WTC11 (cell line): ENCODE data around the gene MRPS14. TPM values are rescaled to one million over a fixed set of nuclear protein-coding genes. Genes with fewer than 3 reads are reported as not detected.

Source experiments
- CBFB ChIP-seq: sonication (generic); formaldehyde crosslinking; IDR thresholded peaks from 2 replicates; pipeline ENCODE4 v1.8.1; 2022; ENCODE audit warnings: mild to moderate bottlenecking, low read depth, missing genetic modification reagents
- CREM ChIP-seq: sonication (generic); formaldehyde crosslinking; IDR thresholded peaks from 2 replicates; pipeline ENCODE4 v1.8.1; 2022; ENCODE audit warnings: mild to moderate bottlenecking, missing genetic modification reagents, moderate library complexity
- EMX1 ChIP-seq: fragments of 250-450 bp; sonication (Bioruptor Pico); IDR thresholded peaks from 2 replicates; pipeline ENCODE4 v1.8.0; 2021; ENCODE audit warnings: mild to moderate bottlenecking
- FOXJ3 ChIP-seq: sonication (generic); formaldehyde crosslinking; IDR thresholded peaks from 2 replicates; pipeline ENCODE4 v1.9.0; 2021; ENCODE audit warnings: missing genetic modification reagents, mild to moderate bottlenecking, borderline replicate concordance
- GTF2I ChIP-seq: fragments of 250-450 bp; sonication (Bioruptor Pico); conservative IDR thresholded peaks from 2 replicates; pipeline ENCODE4 v1.4.0; 2021; ENCODE audit warnings: mild to moderate bottlenecking
- IRF2 ChIP-seq: sonication (generic); formaldehyde crosslinking; IDR thresholded peaks from 2 replicates; pipeline ENCODE4 v1.8.0; 2022; ENCODE audit warnings: low read depth, missing genetic modification reagents, borderline replicate concordance
- JUN ChIP-seq: sonication (generic); formaldehyde crosslinking; IDR thresholded peaks from 2 replicates; pipeline ENCODE4 v1.8.0; 2023; ENCODE audit warnings: mild to moderate bottlenecking, missing genetic modification reagents
- KAT7 ChIP-seq: sonication (generic); formaldehyde crosslinking; IDR thresholded peaks from 2 replicates; pipeline ENCODE4 v1.8.1; 2023; ENCODE audit warnings: missing genetic modification reagents, mild to moderate bottlenecking, borderline replicate concordance
- MYBL2 ChIP-seq: sonication (generic); formaldehyde crosslinking; IDR thresholded peaks from 2 replicates; pipeline ENCODE4 v1.8.1; 2023; ENCODE audit warnings: mild to moderate bottlenecking, moderate library complexity, missing genetic modification reagents
- NR2C2 ChIP-seq: sonication (generic); formaldehyde crosslinking; IDR thresholded peaks from 2 replicates; pipeline ENCODE4 v1.8.0; 2022; ENCODE audit warnings: mild to moderate bottlenecking, missing genetic modification reagents
- OVOL2 ChIP-seq: fragments of 250-450 bp; sonication (Bioruptor Pico); IDR thresholded peaks from 2 replicates; pipeline ENCODE4 v1.9.0; 2021; ENCODE audit warnings: mild to moderate bottlenecking, borderline replicate concordance
- PRRX2 ChIP-seq: fragments of 250-450 bp; sonication (Bioruptor Pico); IDR thresholded peaks from 2 replicates; pipeline ENCODE4 v1.8.0; 2021; ENCODE audit warnings: mild to moderate bottlenecking
- SP1 ChIP-seq: sonication (generic); formaldehyde crosslinking; conservative IDR thresholded peaks from 2 replicates; pipeline ENCODE4 v1.8.1; 2022; ENCODE audit warnings: missing genetic modification reagents
- TEAD1 ChIP-seq: sonication (generic); formaldehyde crosslinking; IDR thresholded peaks from 2 replicates; pipeline ENCODE4 v1.8.0; 2022; ENCODE audit warnings: mild to moderate bottlenecking, missing genetic modification reagents
- TEAD4 ChIP-seq: sonication (generic); formaldehyde crosslinking; IDR thresholded peaks from 2 replicates; pipeline ENCODE4 v1.8.0; 2022; ENCODE audit warnings: mild to moderate bottlenecking, missing genetic modification reagents
- ZNF121 ChIP-seq: sonication (generic); formaldehyde crosslinking; IDR thresholded peaks from 2 replicates; pipeline ENCODE4 v1.8.0; 2023; ENCODE audit warnings: missing genetic modification reagents
- ZNF317 ChIP-seq: sonication (generic); formaldehyde crosslinking; IDR thresholded peaks from 2 replicates; pipeline ENCODE4 v1.8.1; 2023; ENCODE audit warnings: low read depth, mild to moderate bottlenecking, moderate library complexity, missing genetic modification reagents, borderline replicate concordance
- ZNF423 ChIP-seq: fragments of 250-450 bp; sonication (Bioruptor Pico); IDR thresholded peaks from 2 replicates; pipeline ENCODE4 v2.1.2; 2022; ENCODE audit warnings: mild to moderate bottlenecking, moderate library complexity
- total RNA-seq: library from RNA; stranded (reverse); gene quantifications from 3 replicates; pipeline ENCODE4 v1.2.3, GENCODE V29; 2021
- TF ChIP-seq, protein P1 (sequence below): sonication (generic); formaldehyde crosslinking; IDR thresholded peaks from 2 replicates; pipeline ENCODE4 v1.8.1; 2023; ENCODE audit warnings: mild to moderate bottlenecking, moderate library complexity, missing genetic modification reagents
- TF ChIP-seq, protein P2 (sequence below): sonication (generic); formaldehyde crosslinking; IDR thresholded peaks from 2 replicates; pipeline ENCODE4 v1.8.1; 2022; ENCODE audit warnings: missing genetic modification reagents, borderline replicate concordance
- TF ChIP-seq, protein P3 (sequence below): fragments of 200-600 bp; IDR thresholded peaks from 2 replicates; pipeline ENCODE4 v1.8.0; 2022; ENCODE audit warnings: antibody characterized with exemption
- TF ChIP-seq, protein P4 (sequence below): sonication (generic); formaldehyde crosslinking; IDR thresholded peaks from 2 replicates; pipeline ENCODE4 v1.8.0; 2022; ENCODE audit warnings: mild to moderate bottlenecking, missing genetic modification reagents
- TF ChIP-seq, protein P5 (sequence below): sonication (generic); formaldehyde crosslinking; IDR thresholded peaks from 2 replicates; pipeline ENCODE4 v1.8.1; 2022; ENCODE audit warnings: low read depth, missing genetic modification reagents, borderline replicate concordance
- TF ChIP-seq, protein P6 (sequence below): fragments of 250-450 bp; sonication (Bioruptor Pico); IDR thresholded peaks from 2 replicates; pipeline ENCODE4 v1.8.0; 2021; ENCODE audit warnings: mild to moderate bottlenecking
- TF ChIP-seq, protein P7 (sequence below): sonication (generic); formaldehyde crosslinking; IDR thresholded peaks from 2 replicates; pipeline ENCODE4 v1.8.0; 2022; ENCODE audit warnings: mild to moderate bottlenecking, missing genetic modification reagents
- TF ChIP-seq, protein P8 (sequence below): fragments of 250-450 bp; sonication (Bioruptor Pico); conservative IDR thresholded peaks from 2 replicates; pipeline ENCODE4 v1.9.0; 2021; ENCODE audit warnings: mild to moderate bottlenecking
- TF ChIP-seq, protein P9 (sequence below): sonication (generic); formaldehyde crosslinking; conservative IDR thresholded peaks from 2 replicates; pipeline ENCODE4 v1.8.1; 2022; ENCODE audit warnings: mild to moderate bottlenecking, missing genetic modification reagents

The MRPS14 gene
- total RNA-seq, 1 experiment from 2014 or later: 30.4 TPM

DNA sequence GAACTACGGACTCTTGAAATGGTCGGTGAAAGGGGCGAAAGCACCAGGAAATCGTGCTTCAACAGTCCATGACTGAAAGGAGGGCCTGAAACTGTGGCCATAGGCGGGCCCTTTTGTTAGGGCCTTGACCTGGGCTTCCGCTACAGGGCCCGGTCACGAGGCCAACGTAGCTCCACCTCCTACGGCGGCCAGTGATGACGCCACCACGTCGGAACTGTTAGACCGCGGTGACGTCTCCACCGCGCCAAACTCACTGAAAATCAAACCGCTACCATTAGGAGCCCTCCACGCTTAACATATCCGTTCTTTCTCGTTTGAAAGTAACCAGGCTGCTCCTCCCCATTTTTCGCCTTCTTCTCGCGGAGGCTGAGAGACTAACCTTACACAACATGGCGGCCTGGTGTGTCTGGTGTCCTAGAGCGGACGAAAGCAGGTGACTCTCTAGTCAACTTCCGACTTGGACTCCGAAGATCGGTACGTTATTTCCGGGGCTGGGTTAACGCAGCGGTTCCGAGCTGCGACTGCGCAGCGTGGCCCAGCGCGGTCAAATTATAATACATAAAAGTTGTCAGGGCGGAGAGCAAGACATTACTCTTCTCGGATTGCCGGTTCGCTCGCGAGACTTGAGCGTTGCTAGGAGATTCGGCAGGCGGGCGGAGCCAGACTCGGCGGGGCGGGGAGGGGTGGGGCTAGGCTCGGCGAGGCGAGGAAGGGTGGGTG, 23.8 kb downstream of the MRPS14 start (continued):
- TF ChIP-seq, protein P1, sequence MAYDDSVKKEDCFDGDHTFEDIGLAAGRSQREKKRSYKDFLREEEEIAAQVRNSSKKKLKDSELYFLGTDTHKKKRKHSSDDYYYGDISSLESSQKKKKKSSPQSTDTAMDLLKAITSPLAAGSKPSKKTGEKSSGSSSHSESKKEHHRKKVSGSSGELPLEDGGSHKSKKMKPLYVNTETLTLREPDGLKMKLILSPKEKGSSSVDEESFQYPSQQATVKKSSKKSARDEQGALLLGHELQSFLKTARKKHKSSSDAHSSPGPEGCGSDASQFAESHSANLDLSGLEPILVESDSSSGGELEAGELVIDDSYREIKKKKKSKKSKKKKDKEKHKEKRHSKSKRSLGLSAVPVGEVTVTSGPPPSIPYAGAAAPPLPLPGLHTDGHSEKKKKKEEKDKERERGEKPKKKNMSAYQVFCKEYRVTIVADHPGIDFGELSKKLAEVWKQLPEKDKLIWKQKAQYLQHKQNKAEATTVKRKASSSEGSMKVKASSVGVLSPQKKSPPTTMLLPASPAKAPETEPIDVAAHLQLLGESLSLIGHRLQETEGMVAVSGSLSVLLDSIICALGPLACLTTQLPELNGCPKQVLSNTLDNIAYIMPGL: no peak
- TF ChIP-seq, protein P2, sequence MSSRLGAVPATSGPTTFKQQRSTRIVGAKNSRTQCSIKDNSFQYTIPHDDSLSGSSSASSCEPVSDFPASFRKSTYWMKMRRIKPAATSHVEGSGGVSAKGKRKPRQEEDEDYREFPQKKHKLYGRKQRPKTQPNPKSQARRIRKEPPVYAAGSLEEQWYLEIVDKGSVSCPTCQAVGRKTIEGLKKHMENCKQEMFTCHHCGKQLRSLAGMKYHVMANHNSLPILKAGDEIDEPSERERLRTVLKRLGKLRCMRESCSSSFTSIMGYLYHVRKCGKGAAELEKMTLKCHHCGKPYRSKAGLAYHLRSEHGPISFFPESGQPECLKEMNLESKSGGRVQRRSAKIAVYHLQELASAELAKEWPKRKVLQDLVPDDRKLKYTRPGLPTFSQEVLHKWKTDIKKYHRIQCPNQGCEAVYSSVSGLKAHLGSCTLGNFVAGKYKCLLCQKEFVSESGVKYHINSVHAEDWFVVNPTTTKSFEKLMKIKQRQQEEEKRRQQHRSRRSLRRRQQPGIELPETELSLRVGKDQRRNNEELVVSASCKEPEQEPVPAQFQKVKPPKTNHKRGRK (CRISPR knock-in tag): no peak
- TF ChIP-seq TEAD4 (CRISPR knock-in tag) (no peak), CREM (CRISPR knock-in tag) (peak; percentile 96), ZNF423 (no peak), PRRX2 (CRISPR knock-in tag) (0 out of 2 replicates have a peak, but pooled peaks have one; percentile 30), KAT7 (CRISPR knock-in tag) (no peak), NR2C2 (CRISPR knock-in tag) (no peak), EMX1 (0 out of 2 replicates have a peak, but pooled peaks have one; percentile 75), ZNF317 (CRISPR knock-in tag) (no peak), TEAD1 (CRISPR knock-in tag) (no peak), OVOL2 (CRISPR knock-in tag) (peak; percentile 23; the same call in 1 of the 2 replicates), CBFB (CRISPR knock-in tag) (no peak), IRF2 (CRISPR knock-in tag) (no peak), MYBL2 (CRISPR knock-in tag) (peak; percentile 80), ZNF121 (CRISPR knock-in tag) (peak; percentile 83; the same call in 1 of the 2 replicates), SP1 (CRISPR knock-in tag) (peak; percentile 79), JUN (CRISPR knock-in tag) (no peak), FOXJ3 (CRISPR knock-in tag) (no peak), GTF2I (CRISPR knock-in tag) (no peak)
- TF ChIP-seq, protein P3, sequence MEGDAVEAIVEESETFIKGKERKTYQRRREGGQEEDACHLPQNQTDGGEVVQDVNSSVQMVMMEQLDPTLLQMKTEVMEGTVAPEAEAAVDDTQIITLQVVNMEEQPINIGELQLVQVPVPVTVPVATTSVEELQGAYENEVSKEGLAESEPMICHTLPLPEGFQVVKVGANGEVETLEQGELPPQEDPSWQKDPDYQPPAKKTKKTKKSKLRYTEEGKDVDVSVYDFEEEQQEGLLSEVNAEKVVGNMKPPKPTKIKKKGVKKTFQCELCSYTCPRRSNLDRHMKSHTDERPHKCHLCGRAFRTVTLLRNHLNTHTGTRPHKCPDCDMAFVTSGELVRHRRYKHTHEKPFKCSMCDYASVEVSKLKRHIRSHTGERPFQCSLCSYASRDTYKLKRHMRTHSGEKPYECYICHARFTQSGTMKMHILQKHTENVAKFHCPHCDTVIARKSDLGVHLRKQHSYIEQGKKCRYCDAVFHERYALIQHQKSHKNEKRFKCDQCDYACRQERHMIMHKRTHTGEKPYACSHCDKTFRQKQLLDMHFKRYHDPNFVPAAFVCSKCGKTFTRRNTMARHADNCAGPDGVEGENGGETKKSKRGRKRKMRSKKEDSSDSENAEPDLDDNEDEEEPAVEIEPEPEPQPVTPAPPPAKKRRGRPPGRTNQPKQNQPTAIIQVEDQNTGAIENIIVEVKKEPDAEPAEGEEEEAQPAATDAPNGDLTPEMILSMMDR: no peak
- TF ChIP-seq, protein P4, sequence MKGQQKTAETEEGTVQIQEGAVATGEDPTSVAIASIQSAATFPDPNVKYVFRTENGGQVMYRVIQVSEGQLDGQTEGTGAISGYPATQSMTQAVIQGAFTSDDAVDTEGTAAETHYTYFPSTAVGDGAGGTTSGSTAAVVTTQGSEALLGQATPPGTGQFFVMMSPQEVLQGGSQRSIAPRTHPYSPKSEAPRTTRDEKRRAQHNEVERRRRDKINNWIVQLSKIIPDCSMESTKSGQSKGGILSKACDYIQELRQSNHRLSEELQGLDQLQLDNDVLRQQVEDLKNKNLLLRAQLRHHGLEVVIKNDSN: peak; percentile 94
- TF ChIP-seq, protein P5, sequence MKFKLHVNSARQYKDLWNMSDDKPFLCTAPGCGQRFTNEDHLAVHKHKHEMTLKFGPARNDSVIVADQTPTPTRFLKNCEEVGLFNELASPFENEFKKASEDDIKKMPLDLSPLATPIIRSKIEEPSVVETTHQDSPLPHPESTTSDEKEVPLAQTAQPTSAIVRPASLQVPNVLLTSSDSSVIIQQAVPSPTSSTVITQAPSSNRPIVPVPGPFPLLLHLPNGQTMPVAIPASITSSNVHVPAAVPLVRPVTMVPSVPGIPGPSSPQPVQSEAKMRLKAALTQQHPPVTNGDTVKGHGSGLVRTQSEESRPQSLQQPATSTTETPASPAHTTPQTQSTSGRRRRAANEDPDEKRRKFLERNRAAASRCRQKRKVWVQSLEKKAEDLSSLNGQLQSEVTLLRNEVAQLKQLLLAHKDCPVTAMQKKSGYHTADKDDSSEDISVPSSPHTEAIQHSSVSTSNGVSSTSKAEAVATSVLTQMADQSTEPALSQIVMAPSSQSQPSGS: no peak
- TF ChIP-seq, protein P6, sequence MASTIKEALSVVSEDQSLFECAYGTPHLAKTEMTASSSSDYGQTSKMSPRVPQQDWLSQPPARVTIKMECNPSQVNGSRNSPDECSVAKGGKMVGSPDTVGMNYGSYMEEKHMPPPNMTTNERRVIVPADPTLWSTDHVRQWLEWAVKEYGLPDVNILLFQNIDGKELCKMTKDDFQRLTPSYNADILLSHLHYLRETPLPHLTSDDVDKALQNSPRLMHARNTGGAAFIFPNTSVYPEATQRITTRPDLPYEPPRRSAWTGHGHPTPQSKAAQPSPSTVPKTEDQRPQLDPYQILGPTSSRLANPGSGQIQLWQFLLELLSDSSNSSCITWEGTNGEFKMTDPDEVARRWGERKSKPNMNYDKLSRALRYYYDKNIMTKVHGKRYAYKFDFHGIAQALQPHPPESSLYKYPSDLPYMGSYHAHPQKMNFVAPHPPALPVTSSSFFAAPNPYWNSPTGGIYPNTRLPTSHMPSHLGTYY (CRISPR knock-in tag): no peak
- TF ChIP-seq, protein P7, sequence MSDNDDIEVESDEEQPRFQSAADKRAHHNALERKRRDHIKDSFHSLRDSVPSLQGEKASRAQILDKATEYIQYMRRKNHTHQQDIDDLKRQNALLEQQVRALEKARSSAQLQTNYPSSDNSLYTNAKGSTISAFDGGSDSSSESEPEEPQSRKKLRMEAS: peak; percentile 53
- TF ChIP-seq, protein P8, sequence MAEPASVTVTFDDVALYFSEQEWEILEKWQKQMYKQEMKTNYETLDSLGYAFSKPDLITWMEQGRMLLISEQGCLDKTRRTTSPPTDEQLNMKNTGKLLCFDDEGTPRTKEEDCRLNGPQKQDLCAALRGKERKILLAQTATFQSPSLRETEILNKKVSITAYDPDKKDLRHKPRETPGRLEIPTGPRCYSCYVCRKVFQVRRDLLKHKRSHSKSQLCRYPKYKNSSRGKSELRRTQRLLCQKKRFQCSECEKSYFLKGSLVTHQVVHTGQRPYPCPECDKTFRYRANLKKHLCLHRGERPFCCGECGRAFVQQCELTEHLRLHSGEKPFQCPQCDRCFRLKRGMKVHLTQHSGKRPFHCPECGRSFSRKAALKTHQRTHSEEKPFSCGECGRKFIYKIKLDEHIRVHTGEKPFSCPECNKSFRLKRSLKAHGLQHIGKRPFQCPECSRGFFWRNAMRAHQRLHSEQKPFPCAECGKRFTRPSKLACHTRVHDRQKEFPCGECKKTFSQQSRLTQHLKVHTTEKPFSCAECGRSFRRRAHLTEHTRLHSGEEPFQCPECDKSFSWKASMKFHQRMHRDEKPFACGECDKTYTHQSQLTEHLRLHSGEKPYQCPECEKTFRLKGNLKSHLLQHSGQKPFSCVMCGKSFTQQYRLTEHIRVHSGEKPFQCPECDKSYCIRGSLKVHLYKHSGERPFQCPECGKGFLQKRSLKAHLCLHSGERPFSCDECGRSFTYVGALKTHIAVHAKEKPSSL: no peak
- TF ChIP-seq, protein P9, sequence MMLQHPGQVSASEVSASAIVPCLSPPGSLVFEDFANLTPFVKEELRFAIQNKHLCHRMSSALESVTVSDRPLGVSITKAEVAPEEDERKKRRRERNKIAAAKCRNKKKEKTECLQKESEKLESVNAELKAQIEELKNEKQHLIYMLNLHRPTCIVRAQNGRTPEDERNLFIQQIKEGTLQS (CRISPR knock-in tag): no peak
